ENCODE data around the gene MRPL12. TPM values are rescaled to one million over a fixed set of nuclear protein-coding genes. Genes with fewer than 3 reads are reported as not detected.
"Not testable (repeated sequence)": the region's sequence is repeated elsewhere in the genome, so short reads cannot be mapped to it uniquely, and the experiment has no call there.

Gene MRPL12
- total RNA-seq, 1 donor from 2014 or later, result 35.0 TPM

GRCh38 chr17:81675515-81676221 lies 27.5 kb upstream of the MRPL12 start:
- DNase-seq; H3K9me3 ChIP-seq; H3K4me1 ChIP-seq; H3K27me3 ChIP-seq (ENCODE audit: low read depth); ATAC-seq; H3K4me3 ChIP-seq; intact Hi-C loops (cut with DNase I); H3K27ac ChIP-seq: not testable (repeated sequence)
- TF ChIP-seq CTCF (IDR thresholded peaks at IDR 0.05), result peak; percentile 60
- peaks cover 36% of the 10 kb centered on the region for H3K36me3 ChIP-seq

GRCh38 chr17:81676906-81677305 lies 26.3 kb upstream of the MRPL12 start:
- Histone ChIP-seq H3K4me1 (peaks cover under 1% of the 10 kb centered on the region), H3K27me3 (ENCODE audit: low read depth) (no peaks in the 10 kb centered on the region), H3K4me3 (no peak overlapping the region), H3K27ac (no peak overlapping the region), H3K36me3 (peaks cover 31% of the 10 kb centered on the region), H3K9me3 (no peaks in the 10 kb centered on the region)
- ATAC-seq (no peak), DNase-seq (no peak)
- TF ChIP-seq CTCF (IDR thresholded peaks at IDR 0.05), result no peak
- intact Hi-C loops (cut with DNase I), result no loop called here

- Histone ChIP-seq H3K4me1 (peaks cover 22% of the 10 kb centered on the region), H3K27me3 (ENCODE audit: low read depth) (no peaks in the 10 kb centered on the region), H3K36me3 (peaks cover 7% of the 10 kb centered on the region), H3K27ac (no peak overlapping the region), H3K4me3 (no peak overlapping the region), H3K9me3 (no peaks in the 10 kb centered on the region)
- intact Hi-C loops (cut with DNase I), result no loop called here
- TF ChIP-seq CTCF (IDR thresholded peaks at IDR 0.05), result no peak
- ATAC-seq, result no peak
- no peak for DNase-seq
Observed at GRCh38 chr17:81680150-81680549, 23.0 kb upstream of the MRPL12 start.

GRCh38 chr17:81681672-81682071 lies 21.5 kb upstream of the MRPL12 start:
- TF ChIP-seq CTCF (IDR thresholded peaks at IDR 0.05), result no peak
- ATAC-seq, result no peak
- H3K27ac ChIP-seq, result no peak overlapping the region
- peaks cover 16% of the 10 kb centered on the region for H3K36me3 ChIP-seq
- H3K4me1 ChIP-seq, result peaks cover 29% of the 10 kb centered on the region
- no peaks in the 10 kb centered on the region for H3K9me3 ChIP-seq
- DNase-seq, result no peak
- H3K27me3 ChIP-seq (ENCODE audit: low read depth), result no peaks in the 10 kb centered on the region
- intact Hi-C loops (cut with DNase I), result no loop called here
- H3K4me3 ChIP-seq, result no peak overlapping the region

DNA sequence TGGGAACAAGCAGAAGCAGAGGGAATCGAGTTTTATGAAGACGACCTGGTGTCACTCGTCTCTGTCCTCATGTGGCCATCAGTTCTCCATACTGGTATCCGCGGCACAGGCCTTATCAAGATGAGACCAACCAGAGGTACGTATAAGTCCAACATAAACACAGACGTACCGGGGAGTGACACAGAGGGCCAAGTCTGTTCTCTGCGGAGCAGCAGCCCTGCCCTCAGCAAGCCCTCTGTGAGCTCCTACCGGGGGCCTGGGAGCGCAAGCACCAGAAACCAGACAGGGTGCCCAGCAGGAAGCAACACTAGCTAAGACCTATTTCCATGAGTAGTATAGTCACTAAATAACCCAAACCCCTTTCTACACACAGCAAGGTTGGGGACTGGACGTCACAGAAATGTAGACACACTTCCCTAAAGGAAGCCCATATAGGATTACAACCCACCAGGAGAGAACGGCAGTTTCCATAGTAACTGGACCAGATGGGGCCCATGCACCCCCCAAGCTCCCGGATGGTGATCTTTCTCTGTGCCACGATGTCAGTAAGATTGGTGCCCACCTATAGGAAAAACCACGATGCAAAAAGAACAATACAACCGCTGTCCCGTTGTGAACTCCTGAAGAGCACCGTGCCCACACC lies 20.5 kb upstream of the MRPL12 start:
- no peaks in the 10 kb centered on the region for H3K27me3 ChIP-seq (ENCODE audit: low read depth)
- peak overlapping the region; percentile 93 for H3K27ac ChIP-seq
- H3K9me3 ChIP-seq, result no peaks in the 10 kb centered on the region
- peaks cover 29% of the 10 kb centered on the region for H3K4me1 ChIP-seq
- peaks cover 26% of the 10 kb centered on the region for H3K36me3 ChIP-seq
- peak overlapping the region; percentile 98 for H3K4me3 ChIP-seq
- intact Hi-C loops (cut with DNase I), result no loop called here
- ATAC-seq, result no peak
- no peak for TF ChIP-seq CTCF (IDR thresholded peaks at IDR 0.05)
- no peak for DNase-seq

All from lower lobe of right lung (tissue), 2 donors.